ENCODE data around the gene ZNF227.
A peak's percentile ranks its signal among the peaks of the same experiment; 100 is the strongest.
"Not testable (repeated sequence)": the region's sequence is repeated elsewhere in the genome, so short reads cannot be mapped to it uniquely, and the experiment has no call there.

ZNF227 gene

GRCh38 chr19:44212250-44212865 lies at the start of gene ZNF227:
ZNF227 (plus strand) TSS chr19:44212532; CDS start chr19:44217793, 5,261 bp downstream.
- peak; percentile 33 for DNase-seq

GRCh38 chr19:44163789-44164188 lies 48.5 kb upstream of the ZNF227 start:
- DNase-seq, result no peak

- DNase-seq, result no peak
Measured at GRCh38 chr19:44164327-44164672, 48.0 kb upstream of the ZNF227 start.

- DNase-seq, result peak; percentile 67
Measured at GRCh38 chr19:44164673-44165512, 47.4 kb upstream of the ZNF227 start, which contains the start of gene ZNF226. ZNF226 (plus strand) TSS chr19:44165100; CDS start chr19:44170081, 4,981 bp downstream.

- DNase-seq, result not testable (repeated sequence)
Measured at GRCh38 chr19:44170660-44171059, 41.7 kb upstream of the ZNF227 start.

GRCh38 chr19:44176590-44176989 lies 35.7 kb upstream of the ZNF227 start:
- DNase-seq, result no peak

GRCh38 chr19:44180968-44181367 lies 31.4 kb upstream of the ZNF227 start:
- DNase-seq, result no peak

DNA sequence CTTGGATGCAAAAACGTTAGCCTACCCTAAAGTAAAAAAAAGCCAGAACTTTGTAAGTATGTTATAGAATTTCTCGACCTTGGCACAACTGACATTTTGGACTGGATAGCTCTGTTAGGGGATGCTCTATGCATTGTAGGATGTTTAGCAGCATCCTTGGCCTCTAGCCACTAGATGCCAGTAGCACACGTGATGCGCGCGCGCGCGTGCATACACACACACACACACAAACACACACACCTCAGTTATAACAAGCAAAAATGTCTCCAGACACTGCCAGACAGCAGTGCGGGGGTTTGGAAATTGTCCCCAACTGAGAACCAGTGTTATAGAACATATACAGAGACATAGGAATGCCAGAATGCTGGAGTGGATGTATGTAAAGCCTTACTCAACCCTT lies 30.2 kb upstream of the ZNF227 start:
- no peak for DNase-seq

DNA sequence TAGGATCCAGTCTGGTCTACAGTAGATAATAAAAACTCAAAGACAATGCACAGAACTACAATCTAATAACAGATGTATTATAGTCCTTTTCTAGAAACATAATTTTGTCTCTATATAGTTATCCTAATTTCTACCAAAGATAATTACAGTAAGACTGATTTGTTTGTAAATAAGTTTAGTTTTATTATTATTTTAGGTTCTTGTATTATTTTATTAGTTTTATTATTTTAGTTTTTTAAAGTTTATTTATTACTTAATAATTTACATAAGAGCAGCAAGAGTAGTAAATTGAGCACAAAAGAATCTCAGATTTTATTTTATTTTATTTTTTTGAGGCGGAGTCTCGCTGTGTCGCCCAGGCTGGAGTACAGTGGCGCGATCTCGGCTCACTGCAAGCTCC lies 22.3 kb upstream of the ZNF227 start:
- DNase-seq, result no peak

GRCh38 chr19:44192127-44192526 lies 20.2 kb upstream of the ZNF227 start:
- DNase-seq, result no peak

GRCh38 chr19:44196772-44197171 lies 15.6 kb upstream of the ZNF227 start:
- no peak for DNase-seq

GRCh38 chr19:44202470-44202869 lies 9.9 kb upstream of the ZNF227 start:
- DNase-seq, result no peak

DNA sequence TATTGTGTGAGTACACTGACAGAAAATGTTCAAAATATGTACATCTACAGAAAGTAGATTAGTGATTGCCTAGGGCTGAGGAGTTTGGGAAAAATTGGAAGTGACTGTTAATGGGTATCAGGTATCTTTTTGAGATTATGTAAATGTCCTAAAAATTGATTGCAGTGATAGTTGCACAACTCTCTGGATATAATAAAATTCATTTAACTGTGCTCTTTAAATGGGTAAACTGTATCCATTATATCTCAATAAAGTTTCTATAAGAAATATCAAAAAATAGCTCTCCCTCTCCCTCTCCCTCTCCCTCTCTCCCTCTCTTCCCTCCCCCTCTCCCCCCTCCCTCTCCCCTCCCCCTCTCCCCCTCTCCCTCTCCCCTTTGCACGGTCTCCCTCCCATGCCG lies 9.4 kb upstream of the ZNF227 start:
- DNase-seq, result no peak

DNA sequence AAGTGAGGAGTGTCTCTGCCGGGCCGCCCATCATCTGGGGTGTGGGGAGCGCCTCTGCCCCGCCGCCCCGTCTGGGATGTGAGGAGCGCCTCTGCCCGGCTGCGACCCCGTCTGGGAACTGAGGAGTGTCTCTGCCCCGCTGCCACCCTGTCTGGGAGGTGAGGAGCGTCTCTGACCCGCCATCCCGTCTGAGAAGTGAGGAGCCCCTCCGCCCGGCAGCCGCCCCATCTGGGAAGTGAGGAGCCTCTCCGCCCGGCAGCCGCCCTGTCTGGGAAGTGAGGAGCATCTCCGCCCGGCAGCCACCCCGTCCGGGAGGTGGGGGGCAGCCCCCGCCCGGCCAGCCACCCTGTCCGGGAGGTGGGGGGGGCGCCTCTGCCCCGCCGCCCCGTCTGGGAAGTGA lies 8.5 kb upstream of the ZNF227 start:
- DNase-seq, result not testable (repeated sequence)

GRCh38 chr19:44204772-44205171 lies 7.6 kb upstream of the ZNF227 start:
- no peak for DNase-seq

DNA sequence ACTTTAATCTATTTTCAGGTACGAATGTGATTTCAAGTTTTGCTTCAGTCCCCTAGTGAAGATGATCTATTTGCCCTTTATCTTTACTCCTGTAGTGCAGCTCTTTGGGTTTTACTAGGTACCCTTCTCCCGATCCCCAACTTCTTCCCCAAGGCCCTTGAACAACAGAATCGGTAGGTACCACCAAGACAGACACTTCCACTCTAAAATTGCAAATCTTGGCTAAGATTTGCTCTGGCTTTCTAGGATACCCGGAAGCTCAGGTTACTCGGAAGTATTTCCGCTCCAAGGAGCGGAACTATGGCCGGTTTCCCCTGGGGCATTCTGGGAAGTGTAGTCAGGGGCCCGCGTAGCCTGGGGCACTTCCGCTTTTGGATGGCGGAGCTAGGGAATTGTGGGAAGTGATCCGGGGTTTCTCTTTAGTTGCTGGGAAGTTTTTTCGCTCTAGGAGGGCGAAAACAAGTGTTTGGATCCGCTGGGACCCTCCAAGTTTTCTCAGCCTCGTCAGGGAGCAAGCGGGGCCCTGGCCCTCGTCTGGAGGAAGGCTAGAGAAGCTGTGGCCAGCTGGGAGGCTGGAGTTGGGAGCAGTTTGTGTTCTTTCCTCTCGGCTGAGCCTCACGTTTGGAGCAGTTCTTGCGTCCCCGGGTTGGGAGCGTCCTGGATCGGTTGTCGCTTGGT lies 5.1 kb upstream of the ZNF227 start:
- DNase-seq, result peak; percentile 70

GRCh38 chr19:44212866-44213346 lies 574 bp downstream of the ZNF227 start:
- no peak for DNase-seq

GRCh38 chr19:44219926-44220325 lies 7.6 kb downstream of the ZNF227 start:
- not testable (repeated sequence) for DNase-seq

- not testable (repeated sequence) for DNase-seq
Measured at GRCh38 chr19:44220761-44221160, 8.4 kb downstream of the ZNF227 start.

- not testable (repeated sequence) for DNase-seq
Measured at GRCh38 chr19:44221291-44221690, 9.0 kb downstream of the ZNF227 start.

DNA sequence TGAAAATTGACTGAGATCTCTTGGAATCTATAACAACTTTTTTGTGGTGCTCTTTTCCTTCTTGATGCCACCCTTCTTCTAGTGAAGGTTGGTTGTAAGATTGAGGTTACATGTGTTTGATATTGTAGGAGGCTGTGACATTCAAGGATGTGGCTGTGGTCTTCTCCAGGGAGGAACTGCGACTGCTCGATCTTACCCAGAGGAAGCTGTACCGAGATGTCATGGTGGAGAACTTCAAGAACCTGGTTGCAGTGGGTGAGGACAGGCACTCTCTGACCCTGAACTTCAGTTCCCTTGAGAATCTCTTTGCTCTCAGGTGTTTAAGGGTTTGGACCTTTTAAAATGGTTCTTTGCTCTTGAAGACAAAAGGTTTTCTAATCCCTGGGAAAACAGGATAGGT lies 16.0 kb downstream of the ZNF227 start:
- no peak for DNase-seq

GRCh38 chr19:44232867-44233266 lies 20.5 kb downstream of the ZNF227 start:
- no peak for DNase-seq

- no peak for DNase-seq
Measured at GRCh38 chr19:44236384-44236783, 24.1 kb downstream of the ZNF227 start.

GRCh38 chr19:44252332-44252731 lies 40.0 kb downstream of the ZNF227 start:
- not testable (repeated sequence) for DNase-seq

Measured in GOT3 (cell line).